ENCODE data around the gene TMEM151A. TPM values are rescaled to one million over a fixed set of nuclear protein-coding genes. Genes with fewer than 3 reads are reported as not detected.

The TMEM151A gene
- total and polyA plus RNA-seq, 4 donors, result 0.05 to 0.13 TPM; not detected in 2

- no peak for TF ChIP-seq ZBTB33 (IDR thresholded peaks at IDR 0.05)
- TF ChIP-seq RAD21 (IDR thresholded peaks at IDR 0.05), result no peak
- TF ChIP-seq ATF3 (IDR thresholded peaks at IDR 0.05), result no peak
- no peak for TF ChIP-seq FOXA1 (IDR thresholded peaks at IDR 0.05)
- no peak for TF ChIP-seq EGR1 (IDR thresholded peaks at IDR 0.05; ENCODE audit: low read depth in 2 of 2)
- no peak for TF ChIP-seq RXRA (IDR thresholded peaks at IDR 0.05)
- TF ChIP-seq NR2F2 (IDR thresholded peaks at IDR 0.05), result no peak
Observed at GRCh38 chr11:66325263-66325671, 33.6 kb downstream of the TMEM151A start (continued).

GRCh38 chr11:66326261-66327111 is 34.8 kb downstream of the TMEM151A start:
- WGBS, result 64% methylated on average over 21 of the region's 21 CpGs
- no peaks in the 10 kb centered on the region for H3K36me3 ChIP-seq (ENCODE audit: control insufficient read depth in 4 of 4, insufficient read depth in 3 of 4, low read depth in 1 of 4, low read length in 3 of 4)
- no peak overlapping the region for H3K27ac ChIP-seq (ENCODE audit: low read depth in 1 of 2, low read length in 2 of 2)
- no peak overlapping the region for H3K9ac ChIP-seq (ENCODE audit: low read depth in 1 of 2, low read length in 2 of 2)
- TF ChIP-seq ATF3 (IDR thresholded peaks at IDR 0.05), result no peak
- TF ChIP-seq JUND (IDR thresholded peaks at IDR 0.05), result no peak
- no peak for TF ChIP-seq CTCF (IDR thresholded peaks at IDR 0.05; ENCODE audit: low read depth, low read length, missing input control)
- TF ChIP-seq RXRA (IDR thresholded peaks at IDR 0.05), result no peak
- no peak for TF ChIP-seq EGR1 (IDR thresholded peaks at IDR 0.05; ENCODE audit: low read depth in 2 of 2)
- TF ChIP-seq TAF1 (conservative IDR thresholded peaks at IDR 0.05), result no peak
- TF ChIP-seq NR2F2 (IDR thresholded peaks at IDR 0.05), result no peak
- TF ChIP-seq MAX (IDR thresholded peaks at IDR 0.05), result no peak
- no peak for TF ChIP-seq SP1 (IDR thresholded peaks at IDR 0.05)
- no peak for TF ChIP-seq FOXA2 (IDR thresholded peaks at IDR 0.05)
- no peak for TF ChIP-seq YY1 (IDR thresholded peaks at IDR 0.05)
- TF ChIP-seq REST (IDR thresholded peaks at IDR 0.05), result no peak
- no peak for TF ChIP-seq ZBTB33 (IDR thresholded peaks at IDR 0.05)
- no peak for TF ChIP-seq RAD21 (IDR thresholded peaks at IDR 0.05)
- no peaks in the 10 kb centered on the region for H3K9me3 ChIP-seq (ENCODE audit: control insufficient read depth in 4 of 4, low read length in 3 of 4)
- no peak overlapping the region for H3K4me3 ChIP-seq (ENCODE audit: low read depth in 1 of 3, low read length in 3 of 3)
- peaks cover 2 to 9% (median 4%) of the 10 kb centered on the region in 4 donors for H3K4me1 ChIP-seq (ENCODE audit: control insufficient read depth in 4 of 4, insufficient read depth in 4 of 4, low read length in 3 of 4)
- no peak for DNase-seq (ENCODE audit: low spot score)
- H3K27me3 ChIP-seq (ENCODE audit: control insufficient read depth in 4 of 4, insufficient read depth in 4 of 4, low read length in 3 of 4), result no peaks in the 10 kb centered on the region

All from liver (tissue), 9 donors.